ENCODE results near the gene DUOXA1. TPM values are rescaled to one million over a fixed set of nuclear protein-coding genes. Genes with fewer than 3 reads are reported as not detected.
A peak's percentile ranks its signal among the peaks of the same experiment; 100 is the strongest.

DUOXA1 gene
- total RNA-seq, 1 experiment from 2014 or later, result not detected

GRCh38 chr15:45149060-45149459 lies 19.4 kb upstream of the DUOXA1 start:
- no peaks in the 10 kb centered on the region for H3K36me3 ChIP-seq (ENCODE audit: low read depth, low read length)
- H3K79me2 ChIP-seq (ENCODE audit: low read length), result no peaks in the 10 kb centered on the region
- 0 out of 2 replicates have a peak overlapping the region, but pooled peaks have one; percentile 7 for H2AFZ ChIP-seq (ENCODE audit: low read length)
- DNase-seq (no peak), ATAC-seq (no peak)
- TF ChIP-seq EZH2 (IDR thresholded peaks at IDR 0.05; ENCODE audit: low read length, unreplicated experiment), result no peak
- TF ChIP-seq EZH2phosphoT487 (IDR thresholded peaks at IDR 0.05; ENCODE audit: borderline replicate concordance, low read length), result no peak
- no peak for TF ChIP-seq CTCF (conservative IDR thresholded peaks at IDR 0.05; ENCODE audit: low read depth, low read length)
- peaks cover 18% of the 10 kb centered on the region for H3K4me1 ChIP-seq (ENCODE audit: insufficient read depth, low read length)
- CTCF ChIA-PET, result interaction anchor here (0.7 to 1.0 kb wide), 2 partner anchors 31 to 81 kb away, joined by 3 read pairs; no protein-coding TSS in a partner anchor
- H3K4me3 ChIP-seq (ENCODE audit: low read length), result no peak overlapping the region
- no peak overlapping the region for H3K27ac ChIP-seq (ENCODE audit: low read length)
- H3K9me3 ChIP-seq (ENCODE audit: low read length), result no peaks in the 10 kb centered on the region
- H3K9me2 ChIP-seq (replicated peaks; ENCODE audit: low read length), result no peaks in the 10 kb centered on the region
- no peaks in the 10 kb centered on the region for H3F3A ChIP-seq (ENCODE audit: low read length, unreplicated experiment)
- no peaks in the 10 kb centered on the region for H3K27me3 ChIP-seq (ENCODE audit: low read length)
- no TSS peak for BruUV-seq (replicated peaks)
- peak overlapping the region; percentile 71 for H3K4me2 ChIP-seq (ENCODE audit: low read length)
- H3K9ac ChIP-seq (ENCODE audit: low read length), result no peak overlapping the region
- intact Hi-C loops (cut with micrococcal nuclease), result no loop called here
- H4K20me1 ChIP-seq (ENCODE audit: low read length), result no peaks in the 10 kb centered on the region
- POLR2A ChIA-PET (ENCODE audit: unreplicated experiment), result no interaction called here

- no peaks in the 10 kb centered on the region for H3K9me3 ChIP-seq (ENCODE audit: low read length)
- intact Hi-C loops (cut with micrococcal nuclease), result no loop called here
- H3K9me2 ChIP-seq (replicated peaks; ENCODE audit: low read length), result no peaks in the 10 kb centered on the region
- H3K4me3 ChIP-seq (ENCODE audit: low read length), result no peak overlapping the region
- ATAC-seq (peak; percentile 82), DNase-seq (peak; percentile 71)
- no peaks in the 10 kb centered on the region for H3K36me3 ChIP-seq (ENCODE audit: low read depth, low read length)
- peak overlapping the region; percentile 33; the same call in 1 of the 2 replicates for H2AFZ ChIP-seq (ENCODE audit: low read length)
- peak overlapping the region; percentile 71 for H3K4me2 ChIP-seq (ENCODE audit: low read length)
- CTCF ChIA-PET, result interaction anchor here (0.6 to 1.0 kb wide), 6 partner anchors 14 to 50 kb away, joined by 3 to 6 read pairs (median 4); no protein-coding TSS in a partner anchor
- no peak for TF ChIP-seq EZH2 (IDR thresholded peaks at IDR 0.05; ENCODE audit: low read length, unreplicated experiment)
- TF ChIP-seq CTCF (conservative IDR thresholded peaks at IDR 0.05; ENCODE audit: low read depth, low read length), result no peak
- TF ChIP-seq EZH2phosphoT487 (IDR thresholded peaks at IDR 0.05; ENCODE audit: borderline replicate concordance, low read length), result no peak
- no peak overlapping the region; the same call in 1 of the 2 replicates for H3K27ac ChIP-seq (ENCODE audit: low read length)
- no peaks in the 10 kb centered on the region for H3K79me2 ChIP-seq (ENCODE audit: low read length)
- no peaks in the 10 kb centered on the region for H3K27me3 ChIP-seq (ENCODE audit: low read length)
- BruUV-seq (replicated peaks), result no TSS peak
- POLR2A ChIA-PET (ENCODE audit: unreplicated experiment), result no interaction called here
- H4K20me1 ChIP-seq (ENCODE audit: low read length), result no peaks in the 10 kb centered on the region
- peaks cover 18% of the 10 kb centered on the region for H3K4me1 ChIP-seq (ENCODE audit: insufficient read depth, low read length)
- no peaks in the 10 kb centered on the region for H3F3A ChIP-seq (ENCODE audit: low read length, unreplicated experiment)
- no peak overlapping the region for H3K9ac ChIP-seq (ENCODE audit: low read length)
Observed at GRCh38 chr15:45148076-45149059, 18.7 kb upstream of the DUOXA1 start.

All from PC-3 (cell line).